T47D (cell line): ENCODE data around the gene ADARB2.

Experiments used
- DNase-seq, 2 experiments: peaks; one replicate each; pipeline versions ENCODE4 v3.0.0 to v3.0.0-alpha.2; 2011 to 2012; ENCODE audit warnings: low read depth in 1 of 2, low spot score in 1 of 2
- JUND ChIP-seq: IDR thresholded peaks from 2 replicates; pipeline ENCODE4 v1.6.1; 2012; ENCODE audit warnings: low read depth
- in situ Hi-C: cut with HindIII; loops from 2 replicates; pipeline ENCODE4 v1.10.0; 2016; ENCODE audit warnings: low sequenced_read_pairs, low pct_unique_long_range_greater_than_20kb

Gene ADARB2

GRCh38 chr10:1690086-1690485, 47.2 kb downstream of the ADARB2 start:
- no peak for TF ChIP-seq JUND
- no peak for DNase-seq
- in situ Hi-C loops: no loop called here

GRCh38 chr10:1688531-1688930, 48.8 kb downstream of the ADARB2 start:
- no peak for TF ChIP-seq JUND
- in situ Hi-C loops: no loop called here
- DNase-seq: no peak

GRCh38 chr10:1687623-1688150, 49.6 kb downstream of the ADARB2 start:
- DNase-seq: no peak
- in situ Hi-C loops: no loop called here

GRCh38 chr10:1687190-1687589, 50.1 kb downstream of the ADARB2 start:
- in situ Hi-C loops: no loop called here
- peak in 1 of 2 experiments; percentile 32 for DNase-seq
- TF ChIP-seq JUND: no peak

More at GRCh38 chr10:1687623-1688150, 49.6 kb downstream of the ADARB2 start:
- no peak for TF ChIP-seq JUND

DNA sequence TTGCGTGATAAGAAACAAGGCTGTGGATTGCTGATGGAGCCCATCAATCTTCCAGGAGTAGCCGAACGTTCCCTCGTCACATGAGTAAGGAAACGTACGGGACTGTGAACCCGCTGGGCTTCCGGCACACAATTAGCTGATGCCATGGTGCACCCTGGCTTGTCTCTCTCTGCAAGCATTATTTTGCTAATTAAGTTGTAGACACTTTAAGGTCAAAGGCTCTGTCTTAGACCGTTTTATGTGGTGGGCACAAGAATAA, 50.9 kb downstream of the ADARB2 start:
- TF ChIP-seq JUND: no peak
- no peak for DNase-seq
- in situ Hi-C loops: no loop called here

DNA sequence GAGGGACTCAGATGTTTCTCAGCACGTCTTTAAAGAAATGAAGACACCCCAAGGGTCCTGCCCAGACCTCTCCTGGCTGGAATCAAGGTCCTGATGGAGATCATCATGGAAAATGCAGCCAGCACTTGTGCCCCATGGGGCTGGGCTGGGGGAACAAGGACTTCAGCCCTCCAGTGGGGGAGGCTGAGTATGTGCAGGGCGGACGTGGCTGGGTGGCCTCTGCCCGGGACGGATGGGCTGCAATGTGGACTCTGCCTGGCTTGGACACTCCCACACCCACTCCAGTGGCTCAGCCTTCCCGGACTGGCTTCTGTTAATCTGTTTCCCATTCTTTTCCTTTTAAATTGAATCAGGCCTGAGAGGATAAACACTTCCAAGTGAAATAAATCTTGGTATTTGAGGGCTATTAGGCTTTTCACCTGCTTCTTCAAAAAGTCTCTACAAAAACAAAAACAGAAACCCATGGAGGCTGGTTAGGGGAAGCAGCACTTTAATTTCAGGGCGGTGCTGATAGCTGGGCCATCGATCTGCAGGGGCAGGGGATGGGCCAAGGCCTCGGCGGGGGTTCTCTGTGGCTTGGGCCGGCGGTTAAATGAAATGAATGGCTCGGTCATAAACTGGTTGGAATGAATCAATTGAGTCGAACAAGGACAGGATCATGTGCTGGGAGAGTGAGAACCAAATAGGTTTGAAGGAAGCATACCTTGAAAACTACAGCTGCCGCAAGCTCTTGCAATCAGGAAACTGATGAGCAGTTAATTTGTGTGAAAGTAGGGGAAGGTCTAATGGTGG, 51.4 kb downstream of the ADARB2 start:
- in situ Hi-C loops: no loop called here
- TF ChIP-seq JUND: no peak
- DNase-seq: no peak

- no peak for TF ChIP-seq JUND
- in situ Hi-C loops: no loop called here
- DNase-seq: no peak
Observed at GRCh38 chr10:1684991-1685390, 52.3 kb downstream of the ADARB2 start.

- TF ChIP-seq JUND: no peak
- no peak for DNase-seq
- in situ Hi-C loops: no loop called here
Observed at GRCh38 chr10:1683649-1684048, 53.7 kb downstream of the ADARB2 start.

- DNase-seq: peak in 1 of 2 experiments; percentile 64
- TF ChIP-seq JUND: no peak
- in situ Hi-C loops: no loop called here
Observed at GRCh38 chr10:1679821-1680650, 57.3 kb downstream of the ADARB2 start.

GRCh38 chr10:1678084-1678483, 59.2 kb downstream of the ADARB2 start:
- in situ Hi-C loops: no loop called here
- no peak for DNase-seq
- TF ChIP-seq JUND: no peak

DNA sequence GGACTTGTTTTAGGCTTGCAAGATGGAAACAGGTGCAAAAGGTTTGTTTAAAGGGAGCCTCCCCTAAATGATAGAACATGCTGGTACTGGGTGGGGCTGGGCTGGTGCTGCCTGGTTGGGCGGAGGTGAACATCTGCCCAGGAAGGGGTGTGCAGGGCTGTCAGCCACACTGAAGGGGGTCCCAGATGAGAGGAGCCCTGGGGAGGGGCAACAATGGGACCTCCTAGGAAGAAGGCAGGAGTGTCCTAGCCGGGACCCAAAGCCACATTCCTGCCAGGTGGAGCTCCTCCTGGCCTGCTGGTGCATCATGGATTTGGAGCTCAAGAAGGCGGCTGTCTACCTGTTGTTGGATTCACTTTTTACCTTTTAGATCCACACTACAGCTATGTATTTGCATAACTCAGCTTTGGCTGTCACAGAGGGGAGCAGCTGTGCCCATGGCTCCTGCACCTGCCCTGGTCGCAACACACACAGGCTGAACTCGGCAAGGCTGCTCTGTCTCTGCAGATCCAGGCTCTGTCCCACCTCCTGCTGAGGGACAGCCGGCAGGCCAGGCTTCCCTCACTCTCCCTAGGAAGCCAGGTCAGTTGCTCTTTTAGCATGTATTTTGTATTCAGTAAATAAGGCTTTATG, 59.9 kb downstream of the ADARB2 start:
- no peak for DNase-seq
- in situ Hi-C loops: no loop called here
- TF ChIP-seq JUND: no peak

DNA sequence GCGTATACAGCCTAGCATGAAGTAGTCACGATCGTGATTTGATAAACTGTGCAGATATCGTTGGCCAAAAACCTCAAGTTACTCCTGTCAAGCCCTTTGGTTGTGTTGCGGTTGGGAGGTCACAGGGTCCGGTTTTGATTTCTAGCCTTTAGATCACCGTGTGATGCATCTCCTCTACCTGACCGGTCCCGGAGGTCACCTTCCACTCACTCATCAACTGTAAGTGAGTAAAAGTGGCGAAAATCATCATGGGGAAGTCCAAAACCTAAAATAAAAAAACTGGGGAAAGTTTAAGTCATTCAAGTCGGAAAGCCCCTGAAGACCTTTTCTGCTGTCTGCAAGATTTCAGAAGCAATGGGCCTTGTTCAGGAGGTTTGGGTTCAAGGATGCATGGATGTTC, 62.8 kb downstream of the ADARB2 start:
- no peak for DNase-seq
- TF ChIP-seq JUND: no peak

DNA sequence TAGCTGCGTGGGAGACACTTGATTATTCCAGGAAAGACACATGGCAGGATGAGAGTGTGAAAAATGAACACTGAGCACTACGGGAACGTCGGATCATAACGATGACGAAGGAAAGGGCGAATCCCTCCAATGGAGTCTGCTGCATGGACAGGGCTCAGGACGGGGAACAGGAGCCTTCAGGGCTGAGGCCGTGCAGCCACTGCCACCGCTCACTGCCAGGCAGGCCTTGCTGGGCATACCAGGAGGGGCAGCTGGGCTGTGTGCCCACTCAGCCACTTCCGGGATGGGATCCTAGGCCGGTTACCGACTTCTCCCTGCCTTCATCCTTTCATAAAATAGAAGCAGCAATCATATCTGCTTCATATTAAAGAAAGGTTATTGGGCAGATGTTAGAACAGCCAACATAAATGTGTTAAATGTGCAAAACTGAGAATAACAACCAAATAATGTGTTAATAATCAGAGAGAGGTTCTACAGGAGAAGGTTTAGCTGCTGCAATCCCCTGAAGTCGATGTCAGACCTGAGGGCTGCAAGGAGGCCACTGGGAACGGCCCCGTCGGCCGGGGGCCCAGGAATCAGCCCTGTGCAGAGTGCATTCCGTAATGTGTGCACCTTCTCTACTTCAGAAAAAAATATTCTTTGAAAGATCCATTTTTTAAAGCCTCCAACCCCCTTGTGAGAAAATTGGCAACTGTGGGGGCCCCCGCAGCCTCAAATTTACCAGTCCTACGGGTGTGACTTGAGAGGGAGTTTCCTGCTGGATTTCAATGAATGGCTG, 63.6 kb downstream of the ADARB2 start:
- TF ChIP-seq JUND: no peak
- DNase-seq: no peak
- in situ Hi-C loops: no loop called here

More for the DNA sequence above, 62.8 kb downstream of the ADARB2 start:
- in situ Hi-C loops: no loop called here
